H7 (cell line): ENCODE measurements around the gene CNTN1. TPM values are rescaled to one million over a fixed set of nuclear protein-coding genes. Genes with fewer than 3 reads are reported as not detected.
A peak's percentile ranks its signal among the peaks of the same experiment; 100 is the strongest.

Experiments
- DNase-seq: peaks from one replicate; pipeline ENCODE4 v3.0.0; 2012
- H3K27me3 ChIP-seq: 2 replicates; pipeline ENCODE4 v1.6.0; 2011; ENCODE audit warnings: mild to moderate bottlenecking, low read length; ENCODE audit not compliant: control insufficient read depth, insufficient read depth
- H3K36me3 ChIP-seq: replicated peaks from 2 replicates; pipeline ENCODE4 v1.5.1; 2011; ENCODE audit warnings: low read length; ENCODE audit not compliant: control insufficient read depth, insufficient read depth
- H3K4me3 ChIP-seq: 2 replicates; pipeline ENCODE4 v1.5.1; 2011; ENCODE audit warnings: low read depth, mild to moderate bottlenecking, control low read depth, low read length, moderate library complexity; ENCODE audit not compliant: insufficient read depth
- total RNA-seq: library from RNA; depleted of rRNA; stranded (reverse); fragments of >200 nt; shearing (Covaris generic); gene quantifications from 2 replicates; pipeline ENCODE4 v1.2.3, GENCODE V29; 2014

CNTN1 gene
- total RNA-seq, 1 experiment from 2014 or later, result 2.9 TPM

GRCh38 chr12:40681148-40681547 lies 11.1 kb upstream of the CNTN1 start:
- DNase-seq, result no peak
- Histone ChIP-seq H3K27me3 (no peaks in the 10 kb centered on the region), H3K4me3 (no peak overlapping the region), H3K36me3 (no peaks in the 10 kb centered on the region)

DNA sequence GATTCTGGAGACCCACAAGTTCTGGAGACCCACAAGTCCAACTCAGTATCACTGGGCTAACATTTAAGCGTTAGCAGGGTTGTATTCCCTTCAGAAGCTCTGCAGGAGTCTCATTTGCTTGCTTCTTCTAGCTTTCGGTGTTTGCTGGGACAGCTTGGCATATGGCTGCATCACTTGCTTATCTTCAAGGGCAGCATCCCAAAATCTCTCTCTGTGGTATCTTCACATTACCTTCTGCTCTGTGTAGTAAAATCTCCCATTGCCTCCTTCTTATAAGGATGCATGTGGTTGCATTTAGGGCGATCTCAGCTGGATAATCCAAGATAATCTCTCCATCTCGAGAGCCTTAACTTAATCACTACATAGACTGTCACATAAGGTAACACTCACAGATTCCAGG lies 7.3 kb upstream of the CNTN1 start:
- DNase-seq, result no peak
- H3K27me3 ChIP-seq, result no peaks in the 10 kb centered on the region
- H3K4me3 ChIP-seq, result no peak overlapping the region
- H3K36me3 ChIP-seq, result no peaks in the 10 kb centered on the region

GRCh38 chr12:40688085-40688725 lies 4.0 kb upstream of the CNTN1 start:
- Histone ChIP-seq H3K27me3 (peaks cover 13% of the 10 kb centered on the region), H3K36me3 (no peaks in the 10 kb centered on the region), H3K4me3 (no peak overlapping the region)
- no peak for DNase-seq

GRCh38 chr12:40689576-40689975 lies 2.7 kb upstream of the CNTN1 start:
- Histone ChIP-seq H3K4me3 (no peak overlapping the region), H3K27me3 (peaks cover 16% of the 10 kb centered on the region), H3K36me3 (no peaks in the 10 kb centered on the region)
- no peak for DNase-seq

DNA sequence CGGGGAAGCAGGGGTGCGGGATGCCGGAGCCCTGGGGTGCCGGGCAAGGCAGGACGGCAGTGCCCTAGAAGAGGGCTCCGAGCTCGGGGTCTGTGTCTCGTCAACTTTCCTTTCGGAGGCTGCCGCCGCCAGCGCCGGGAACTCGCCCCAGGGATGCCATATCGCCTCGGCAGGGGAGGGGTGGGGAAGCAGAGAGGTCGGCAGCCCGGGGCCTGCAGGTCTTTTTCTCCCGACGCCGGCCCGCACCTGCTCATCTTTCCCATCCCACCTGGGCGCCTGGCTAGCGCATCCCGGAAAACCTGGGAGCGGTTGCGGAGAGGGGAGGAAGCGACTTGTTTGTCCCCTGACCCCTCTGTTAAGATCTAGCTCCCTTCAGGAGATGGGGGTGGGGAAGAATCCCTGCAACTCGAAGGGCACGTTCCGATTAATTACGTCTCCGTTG lies 547 bp downstream of the CNTN1 start:
- Histone ChIP-seq H3K27me3 (peaks cover 16% of the 10 kb centered on the region), H3K4me3 (peak overlapping the region; percentile 68), H3K36me3 (no peaks in the 10 kb centered on the region)
- DNase-seq, result peak; percentile 58

DNA sequence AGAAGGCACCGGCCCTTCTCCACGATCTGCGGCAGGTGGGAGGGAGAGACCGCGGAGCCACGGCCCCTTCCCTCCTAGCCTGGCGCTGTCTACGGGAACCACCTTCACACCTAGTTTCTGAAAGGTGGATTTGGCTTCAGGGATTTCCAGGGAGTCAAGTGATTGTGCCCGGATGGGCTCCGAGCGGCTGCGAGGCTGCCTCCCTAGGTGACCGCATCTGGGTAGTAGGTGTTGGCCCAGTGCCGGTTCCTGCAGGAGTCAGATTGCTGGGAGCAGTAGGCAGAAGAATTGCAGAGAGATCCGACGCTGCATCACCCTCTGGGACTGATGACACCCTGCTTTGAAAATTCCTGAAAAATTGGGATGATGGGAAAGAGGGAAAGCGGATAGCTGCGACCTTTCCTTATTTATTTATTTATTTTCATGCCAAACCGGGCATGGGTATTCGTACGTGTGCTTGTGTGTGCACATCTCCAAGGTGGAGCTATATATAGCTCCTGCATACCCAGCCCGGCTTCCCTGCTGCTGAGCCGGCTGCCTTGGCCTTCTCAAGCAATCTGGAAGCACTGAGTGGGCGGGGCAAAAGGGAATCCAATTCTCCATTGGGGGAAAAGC lies 1.1 kb downstream of the CNTN1 start:
- peak; percentile 54 for DNase-seq
- no peaks in the 10 kb centered on the region for H3K36me3 ChIP-seq
- H3K4me3 ChIP-seq, result peak overlapping the region; percentile 68
- H3K27me3 ChIP-seq, result peaks cover 16% of the 10 kb centered on the region

DNA sequence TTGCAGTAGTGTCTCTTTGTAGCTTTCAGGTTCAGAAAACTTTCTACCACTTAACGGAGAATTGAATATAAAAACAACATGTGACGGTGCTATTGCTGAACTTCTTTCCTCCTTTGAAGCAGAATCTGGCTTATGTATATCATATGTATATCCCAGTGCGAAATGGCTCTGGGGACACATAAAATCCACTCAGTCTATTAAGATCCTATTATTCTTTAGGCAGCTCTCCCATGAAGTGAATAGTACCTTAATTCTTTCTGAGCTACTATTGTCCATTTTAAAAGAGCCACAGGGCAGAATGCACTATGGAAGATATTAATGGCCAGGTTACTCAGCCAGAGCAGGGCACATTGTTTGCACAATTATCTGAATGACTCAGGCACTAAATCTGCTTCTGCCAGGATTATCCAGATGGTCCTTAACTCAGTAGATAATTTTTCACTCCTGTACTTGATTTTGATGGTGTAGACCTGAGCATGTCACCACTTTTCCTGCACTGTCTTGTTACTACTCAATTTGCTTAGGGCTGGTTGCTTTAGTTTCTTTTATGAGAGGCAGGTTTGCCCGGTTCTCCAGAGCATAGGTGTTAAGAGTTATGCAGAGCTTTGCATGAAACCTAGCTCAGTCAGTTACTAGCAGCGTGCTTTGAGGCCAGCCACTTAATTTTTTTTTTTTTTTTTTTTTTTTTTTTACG lies 5.5 kb downstream of the CNTN1 start:
- DNase-seq, result no peak
- H3K27me3 ChIP-seq, result peaks cover 7% of the 10 kb centered on the region
- H3K4me3 ChIP-seq, result no peak overlapping the region
- H3K36me3 ChIP-seq, result no peaks in the 10 kb centered on the region

DNA sequence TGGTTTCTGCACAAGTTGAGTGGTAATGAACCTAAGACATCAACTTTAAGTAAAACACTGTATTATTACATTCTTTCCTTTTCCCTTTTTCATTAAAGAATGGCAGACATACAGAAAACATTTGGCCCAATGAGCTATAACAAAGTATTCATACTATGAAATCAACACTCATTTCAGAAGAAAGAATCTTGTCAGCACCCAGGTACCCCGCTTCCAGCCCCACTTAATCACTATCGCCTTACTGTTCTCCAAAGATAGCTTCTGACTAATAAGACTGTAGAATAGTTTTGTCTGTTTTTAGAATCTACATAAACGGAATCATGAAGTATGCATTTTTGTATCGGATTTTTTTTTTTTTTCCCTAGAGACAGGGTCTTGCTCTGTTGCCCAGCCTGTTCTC lies 9.5 kb downstream of the CNTN1 start:
- Histone ChIP-seq H3K27me3 (no peaks in the 10 kb centered on the region), H3K4me3 (no peak overlapping the region), H3K36me3 (no peaks in the 10 kb centered on the region)
- no peak for DNase-seq

DNA sequence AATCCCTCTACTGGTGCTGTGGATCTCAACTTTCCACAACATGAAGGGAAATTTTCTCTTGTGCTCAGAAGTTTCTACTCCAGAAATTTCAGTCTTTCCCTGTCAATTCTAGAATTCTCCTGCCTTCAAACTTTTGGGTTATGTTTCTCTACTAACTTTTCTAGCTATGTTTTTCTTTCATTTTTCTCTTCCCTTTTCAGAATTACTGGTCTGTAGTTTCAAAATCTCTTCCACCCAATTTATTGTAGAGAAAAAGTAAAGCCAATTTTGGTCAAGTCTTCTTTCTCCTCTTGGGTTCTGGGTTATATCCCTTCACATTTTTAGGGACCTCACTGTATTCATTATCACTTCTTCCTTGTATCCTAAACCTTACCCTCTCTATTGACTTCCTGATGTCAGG lies 18.9 kb downstream of the CNTN1 start:
- no peak for DNase-seq
- Histone ChIP-seq H3K36me3 (no peaks in the 10 kb centered on the region), H3K27me3 (no peaks in the 10 kb centered on the region), H3K4me3 (no peak overlapping the region)

DNA sequence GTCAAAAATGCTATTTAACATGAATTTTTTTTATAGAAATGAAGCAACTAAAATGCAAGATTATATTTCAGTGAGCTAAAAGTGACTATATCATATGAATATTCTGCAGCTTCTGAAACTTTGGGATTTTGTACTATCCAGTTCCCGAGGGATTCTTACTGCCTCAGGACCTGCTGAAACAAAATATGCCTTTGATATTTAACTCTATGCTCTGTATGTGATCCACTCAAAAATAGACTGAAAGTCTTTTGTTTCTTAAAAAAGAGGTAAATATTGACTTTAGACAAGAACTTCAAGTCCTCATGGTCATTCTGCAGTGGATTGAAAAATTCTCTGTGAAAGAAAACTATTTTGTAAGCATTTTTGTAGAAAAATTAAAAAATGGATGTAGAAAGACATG lies 22.4 kb downstream of the CNTN1 start:
- no peak overlapping the region for H3K4me3 ChIP-seq
- no peak for DNase-seq
- no peaks in the 10 kb centered on the region for H3K27me3 ChIP-seq
- H3K36me3 ChIP-seq, result no peaks in the 10 kb centered on the region

GRCh38 chr12:40716037-40716436 lies 23.8 kb downstream of the CNTN1 start:
- no peaks in the 10 kb centered on the region for H3K27me3 ChIP-seq
- H3K36me3 ChIP-seq, result no peaks in the 10 kb centered on the region
- no peak for DNase-seq
- H3K4me3 ChIP-seq, result no peak overlapping the region

- Histone ChIP-seq H3K36me3 (no peaks in the 10 kb centered on the region), H3K27me3 (no peaks in the 10 kb centered on the region), H3K4me3 (no peak overlapping the region)
- no peak for DNase-seq
Observed at GRCh38 chr12:40717576-40717975, 25.3 kb downstream of the CNTN1 start.

GRCh38 chr12:40718878-40719372 lies 26.7 kb downstream of the CNTN1 start:
- Histone ChIP-seq H3K36me3 (no peaks in the 10 kb centered on the region), H3K4me3 (no peak overlapping the region), H3K27me3 (no peaks in the 10 kb centered on the region)
- no peak for DNase-seq

DNA sequence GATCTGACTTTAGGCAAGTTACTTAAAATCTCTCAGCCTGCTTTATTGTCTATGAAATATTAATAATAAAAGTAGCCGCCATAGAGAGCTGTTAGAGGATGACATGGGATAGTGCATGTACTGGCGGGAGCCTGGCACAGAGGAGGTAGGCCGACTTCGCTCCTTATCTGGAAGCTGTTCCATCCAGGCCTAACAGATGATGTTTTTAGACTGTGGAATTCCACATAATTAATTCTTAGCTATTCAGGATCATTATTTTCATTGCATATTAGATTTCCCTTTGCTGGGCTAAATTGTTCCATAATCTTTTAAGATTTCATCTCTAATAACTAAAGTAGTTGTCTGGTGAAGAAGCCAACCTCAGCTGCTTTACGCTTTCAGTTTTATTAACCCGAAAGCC lies 30.8 kb downstream of the CNTN1 start:
- no peak overlapping the region for H3K4me3 ChIP-seq
- no peaks in the 10 kb centered on the region for H3K27me3 ChIP-seq
- no peaks in the 10 kb centered on the region for H3K36me3 ChIP-seq
- no peak for DNase-seq

DNA sequence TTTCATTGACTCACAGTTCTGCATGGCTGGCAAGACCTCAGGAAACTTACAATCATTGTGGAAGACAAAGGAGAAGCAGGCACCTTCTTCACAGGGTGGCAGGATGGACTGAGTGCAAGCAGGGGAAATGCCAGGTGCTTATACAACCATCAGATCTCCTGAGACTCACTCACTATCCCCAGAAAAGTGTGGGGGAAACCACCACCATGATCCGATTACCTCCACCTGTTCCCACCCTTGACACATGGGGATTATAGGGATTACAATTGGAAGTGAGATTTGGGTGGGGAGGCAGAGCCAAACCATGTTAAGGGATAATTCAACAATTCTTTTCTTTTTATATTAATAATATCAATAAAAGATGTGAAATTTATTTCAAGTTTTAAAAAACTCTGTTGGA lies 34.1 kb downstream of the CNTN1 start:
- DNase-seq, result no peak
- no peak overlapping the region for H3K4me3 ChIP-seq
- no peaks in the 10 kb centered on the region for H3K36me3 ChIP-seq
- no peaks in the 10 kb centered on the region for H3K27me3 ChIP-seq
